ENCODE data around the gene APRT. TPM values are rescaled to one million over a fixed set of nuclear protein-coding genes. Genes with fewer than 3 reads are reported as not detected.
A peak's percentile ranks its signal among the peaks of the same experiment; 100 is the strongest.

The APRT gene
- total and polyA plus RNA-seq, 9 of the 15 experiments (the other 6 are each of a cell fraction or from before 2014, with no cell fraction given) = 41.7 to 409 (median 146) TPM

DNA sequence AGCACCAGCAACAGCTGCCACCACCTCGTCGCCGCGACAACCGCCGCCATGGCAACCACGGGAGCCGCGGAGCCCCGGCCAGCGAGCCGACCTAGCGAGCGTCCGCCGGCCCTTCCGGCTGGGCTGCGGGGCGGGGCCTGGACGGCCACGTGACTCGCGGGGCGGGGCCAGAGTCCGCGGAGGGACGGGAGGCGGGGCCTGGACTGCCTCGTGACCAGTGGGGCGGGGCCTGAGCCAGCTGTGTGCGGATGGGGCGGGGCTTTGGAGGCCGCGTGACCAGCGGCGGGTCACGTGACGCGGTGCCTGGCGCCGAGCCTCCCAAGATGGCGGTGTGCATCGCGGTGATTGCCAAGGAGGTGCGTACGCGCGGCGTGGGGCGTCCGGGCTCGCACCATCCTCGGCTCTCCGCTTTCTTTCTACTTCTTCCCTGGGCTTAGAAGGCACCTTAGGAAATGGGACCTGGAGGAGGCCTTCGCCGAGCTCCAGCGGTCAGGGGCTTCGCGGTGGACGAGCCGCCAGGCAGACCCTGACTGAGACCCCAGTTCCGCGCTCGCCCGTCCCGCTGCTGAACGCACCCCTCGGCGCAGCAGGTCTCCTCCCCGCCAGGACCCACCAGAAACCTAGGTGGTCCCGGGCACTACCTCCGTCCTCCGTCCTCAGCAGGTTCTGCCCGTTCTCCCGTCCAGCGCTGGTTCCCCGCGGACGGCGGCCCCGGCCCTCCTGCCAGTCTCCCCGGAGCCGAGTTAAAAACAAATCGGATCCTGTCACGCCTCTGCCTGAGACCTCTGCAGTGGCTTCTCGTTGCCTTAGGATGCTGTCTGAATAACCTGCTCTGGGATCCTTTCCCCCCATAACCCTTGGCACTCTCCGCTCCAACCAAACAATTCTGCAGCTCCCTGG, 45.4 kb upstream of the APRT start, which contains the start of the genes GALNS and TRAPPC2L (continued):
- TF ChIP-seq FOXK2 (conservative IDR thresholded peaks at IDR 0.05 in 1 of 2, IDR thresholded peaks at IDR 0.05 in 1 of 2; ENCODE audit: low read depth in 2 of 2) (peak in 1 of 2 experiments; percentile 64; a peak in 1 of 4 replicates), ZFP36 (IDR thresholded peaks at IDR 0.05; ENCODE audit: low read depth, low read length, partially characterized antibody) (no peak), DIDO1 (tag; IDR thresholded peaks at IDR 0.05; ENCODE audit: low read depth) (peak; percentile 75), ZNF830 (CRISPR knock-in tag; IDR thresholded peaks at IDR 0.05) (0 out of 2 replicates have a peak, but pooled peaks have one; percentile 55), CBFA2T3 (IDR thresholded peaks at IDR 0.05) (peak; percentile 16; the same call in 1 of the 2 replicates), TOE1 (IDR thresholded peaks at IDR 0.05; ENCODE audit: borderline replicate concordance) (peak; percentile 100), TOE1 (CRISPR knock-in tag; IDR thresholded peaks at IDR 0.05; ENCODE audit: borderline replicate concordance, low read depth) (no peak), SNRNP70 (optimal IDR thresholded peaks at IDR 0.05; ENCODE audit: low read depth, low read length) (no peak), CC2D1A (IDR thresholded peaks at IDR 0.05) (0 out of 2 replicates have a peak, but pooled peaks have one; percentile 28), DNMT1 (IDR thresholded peaks at IDR 0.05) (no peak)
- TF ChIP-seq, protein P1, sequence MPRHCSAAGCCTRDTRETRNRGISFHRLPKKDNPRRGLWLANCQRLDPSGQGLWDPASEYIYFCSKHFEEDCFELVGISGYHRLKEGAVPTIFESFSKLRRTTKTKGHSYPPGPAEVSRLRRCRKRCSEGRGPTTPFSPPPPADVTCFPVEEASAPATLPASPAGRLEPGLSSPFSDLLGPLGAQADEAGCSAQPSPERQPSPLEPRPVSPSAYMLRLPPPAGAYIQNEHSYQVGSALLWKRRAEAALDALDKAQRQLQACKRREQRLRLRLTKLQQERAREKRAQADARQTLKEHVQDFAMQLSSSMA (CRISPR knock-in tag; IDR thresholded peaks at IDR 0.05) = no peak
- TF ChIP-seq, protein P2, sequence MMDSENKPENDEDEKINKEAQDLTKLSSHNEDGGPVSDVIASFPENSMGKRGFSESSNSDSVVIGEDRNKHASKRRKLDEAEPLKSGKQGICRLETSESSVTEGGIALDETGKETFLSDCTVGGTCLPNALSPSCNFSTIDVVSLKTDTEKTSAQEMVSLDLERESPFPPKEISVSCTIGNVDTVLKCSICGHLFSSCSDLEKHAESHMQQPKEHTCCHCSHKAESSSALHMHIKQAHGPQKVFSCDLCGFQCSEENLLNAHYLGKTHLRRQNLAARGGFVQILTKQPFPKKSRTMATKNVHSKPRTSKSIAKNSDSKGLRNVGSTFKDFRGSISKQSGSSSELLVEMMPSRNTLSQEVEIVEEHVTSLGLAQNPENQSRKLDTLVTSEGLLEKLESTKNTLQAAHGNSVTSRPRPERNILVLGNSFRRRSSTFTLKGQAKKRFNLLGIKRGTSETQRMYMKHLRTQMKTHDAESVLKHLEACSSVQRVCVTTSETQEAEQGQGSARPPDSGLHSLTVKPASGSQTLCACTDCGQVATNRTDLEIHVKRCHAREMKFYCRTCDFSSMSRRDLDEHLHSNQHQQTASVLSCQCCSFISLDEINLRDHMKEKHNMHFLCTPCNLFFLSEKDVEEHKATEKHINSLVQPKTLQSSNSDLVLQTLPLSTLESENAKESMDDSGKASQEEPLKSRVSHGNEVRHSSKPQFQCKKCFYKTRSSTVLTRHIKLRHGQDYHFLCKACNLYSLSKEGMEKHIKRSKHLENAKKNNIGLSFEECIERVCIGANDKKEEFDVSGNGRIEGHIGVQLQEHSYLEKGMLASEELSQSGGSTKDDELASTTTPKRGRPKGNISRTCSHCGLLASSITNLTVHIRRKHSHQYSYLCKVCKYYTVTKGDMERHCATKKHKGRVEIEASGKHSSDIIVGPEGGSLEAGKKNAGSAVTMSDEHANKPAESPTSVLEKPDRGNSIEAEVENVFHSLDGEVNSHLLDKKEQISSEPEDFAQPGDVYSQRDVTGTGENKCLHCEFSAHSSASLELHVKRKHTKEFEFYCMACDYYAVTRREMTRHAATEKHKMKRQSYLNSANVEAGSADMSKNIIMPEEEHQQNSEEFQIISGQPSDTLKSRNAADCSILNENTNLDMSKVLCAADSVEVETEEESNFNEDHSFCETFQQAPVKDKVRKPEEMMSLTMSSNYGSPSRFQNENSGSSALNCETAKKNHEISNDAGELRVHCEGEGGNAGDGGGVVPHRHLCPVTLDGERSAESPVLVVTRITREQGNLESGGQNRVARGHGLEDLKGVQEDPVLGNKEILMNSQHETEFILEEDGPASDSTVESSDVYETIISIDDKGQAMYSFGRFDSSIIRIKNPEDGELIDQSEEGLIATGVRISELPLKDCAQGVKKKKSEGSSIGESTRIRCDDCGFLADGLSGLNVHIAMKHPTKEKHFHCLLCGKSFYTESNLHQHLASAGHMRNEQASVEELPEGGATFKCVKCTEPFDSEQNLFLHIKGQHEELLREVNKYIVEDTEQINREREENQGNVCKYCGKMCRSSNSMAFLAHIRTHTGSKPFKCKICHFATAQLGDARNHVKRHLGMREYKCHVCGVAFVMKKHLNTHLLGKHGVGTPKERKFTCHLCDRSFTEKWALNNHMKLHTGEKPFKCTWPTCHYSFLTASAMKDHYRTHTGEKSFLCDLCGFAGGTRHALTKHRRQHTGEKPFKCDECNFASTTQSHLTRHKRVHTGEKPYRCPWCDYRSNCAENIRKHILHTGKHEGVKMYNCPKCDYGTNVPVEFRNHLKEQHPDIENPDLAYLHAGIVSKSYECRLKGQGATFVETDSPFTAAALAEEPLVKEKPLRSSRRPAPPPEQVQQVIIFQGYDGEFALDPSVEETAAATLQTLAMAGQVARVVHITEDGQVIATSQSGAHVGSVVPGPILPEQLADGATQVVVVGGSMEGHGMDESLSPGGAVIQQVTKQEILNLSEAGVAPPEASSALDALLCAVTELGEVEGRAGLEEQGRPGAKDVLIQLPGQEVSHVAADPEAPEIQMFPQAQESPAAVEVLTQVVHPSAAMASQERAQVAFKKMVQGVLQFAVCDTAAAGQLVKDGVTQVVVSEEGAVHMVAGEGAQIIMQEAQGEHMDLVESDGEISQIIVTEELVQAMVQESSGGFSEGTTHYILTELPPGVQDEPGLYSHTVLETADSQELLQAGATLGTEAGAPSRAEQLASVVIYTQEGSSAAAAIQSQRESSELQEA (IDR thresholded peaks at IDR 0.05; ENCODE audit: low read depth) = no peak
- TF ChIP-seq, protein P3, sequence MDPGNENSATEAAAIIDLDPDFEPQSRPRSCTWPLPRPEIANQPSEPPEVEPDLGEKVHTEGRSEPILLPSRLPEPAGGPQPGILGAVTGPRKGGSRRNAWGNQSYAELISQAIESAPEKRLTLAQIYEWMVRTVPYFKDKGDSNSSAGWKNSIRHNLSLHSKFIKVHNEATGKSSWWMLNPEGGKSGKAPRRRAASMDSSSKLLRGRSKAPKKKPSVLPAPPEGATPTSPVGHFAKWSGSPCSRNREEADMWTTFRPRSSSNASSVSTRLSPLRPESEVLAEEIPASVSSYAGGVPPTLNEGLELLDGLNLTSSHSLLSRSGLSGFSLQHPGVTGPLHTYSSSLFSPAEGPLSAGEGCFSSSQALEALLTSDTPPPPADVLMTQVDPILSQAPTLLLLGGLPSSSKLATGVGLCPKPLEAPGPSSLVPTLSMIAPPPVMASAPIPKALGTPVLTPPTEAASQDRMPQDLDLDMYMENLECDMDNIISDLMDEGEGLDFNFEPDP (CRISPR knock-in tag; IDR thresholded peaks at IDR 0.05) = no peak
- TF ChIP-seq, protein P4, sequence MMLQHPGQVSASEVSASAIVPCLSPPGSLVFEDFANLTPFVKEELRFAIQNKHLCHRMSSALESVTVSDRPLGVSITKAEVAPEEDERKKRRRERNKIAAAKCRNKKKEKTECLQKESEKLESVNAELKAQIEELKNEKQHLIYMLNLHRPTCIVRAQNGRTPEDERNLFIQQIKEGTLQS (IDR thresholded peaks at IDR 0.05) = peak; percentile 38; the same call in 1 of the 2 replicates
- TF ChIP-seq, protein P4 (CRISPR knock-in tag; conservative IDR thresholded peaks at IDR 0.05) = no peak
